GM21367 (cell line): ENCODE results near the gene EHD2.
"Not testable (repeated sequence)": the region's sequence is repeated elsewhere in the genome, so short reads cannot be mapped to it uniquely, and the experiment has no call there.

Experiments
- ATAC-seq: cut with Tn5 transposase; IDR thresholded peaks from one replicate; pipeline ENCODE4 v1.9.1; 2021; ENCODE audit not compliant: unreplicated experiment

EHD2 gene

GRCh38 chr19:47765523-47766358 is 52.5 kb downstream of the EHD2 start:
- no peak for ATAC-seq

- ATAC-seq: no peak
These were observed 53.1 kb downstream of the EHD2 start for GRCh38 chr19:47766359-47766620.

- ATAC-seq: no peak
These were observed 53.4 kb downstream of the EHD2 start for GRCh38 chr19:47766670-47767069.

GRCh38 chr19:47767349-47767748 is 54.1 kb downstream of the EHD2 start:
- no peak for ATAC-seq

GRCh38 chr19:47768604-47769003 is 55.4 kb downstream of the EHD2 start:
- no peak for ATAC-seq

- no peak for ATAC-seq
These were observed 56.3 kb downstream of the EHD2 start for GRCh38 chr19:47769534-47769933.

GRCh38 chr19:47771291-47771690 is 58.1 kb downstream of the EHD2 start:
- ATAC-seq: not testable (repeated sequence)

GRCh38 chr19:47776568-47776967 is 63.3 kb downstream of the EHD2 start:
- no peak for ATAC-seq

GRCh38 chr19:47777245-47778048 is 64.2 kb downstream of the EHD2 start:
- not testable (repeated sequence) for ATAC-seq

- ATAC-seq: peak; percentile 54
These were observed 65.1 kb downstream of the EHD2 start, which contains the start of gene SELENOW for GRCh38 chr19:47778049-47778953. TSS of gene SELENOW (plus strand) at chr19:47778703. CDS start at chr19:47778786, 83 bp downstream.

- ATAC-seq: no peak
These were observed 65.7 kb downstream of the EHD2 start for GRCh38 chr19:47778954-47779351.

GRCh38 chr19:47779524-47780214 is 66.4 kb downstream of the EHD2 start:
- ATAC-seq: no peak

GRCh38 chr19:47780215-47780551 is 67.0 kb downstream of the EHD2 start:
- no peak for ATAC-seq

GRCh38 chr19:47781590-47782262 is 68.5 kb downstream of the EHD2 start:
- ATAC-seq: no peak

- ATAC-seq: no peak
These were observed 73.3 kb downstream of the EHD2 start for GRCh38 chr19:47786566-47786965.

- not testable (repeated sequence) for ATAC-seq
These were observed 74.1 kb downstream of the EHD2 start for GRCh38 chr19:47787307-47787706.

- not testable (repeated sequence) for ATAC-seq
These were observed 76.6 kb downstream of the EHD2 start for GRCh38 chr19:47789811-47790210.

- ATAC-seq: no peak
These were observed 77.2 kb downstream of the EHD2 start for GRCh38 chr19:47790398-47790814.

GRCh38 chr19:47792616-47793015 is 79.4 kb downstream of the EHD2 start:
- no peak for ATAC-seq
